Natural killer cell (primary cell): ENCODE measurements around the gene METTL9. TPM values are rescaled to one million over a fixed set of nuclear protein-coding genes. Genes with fewer than 3 reads are reported as not detected.
"Not testable (repeated sequence)": the region's sequence is repeated elsewhere in the genome, so short reads cannot be mapped to it uniquely, and the experiment has no call there.

Experiments
- ATAC-seq, 3 donors: fragments of 150-1000 bp in 2 of 3; fragments of 200-7000 bp in 1 of 3; cut with Tn5 transposase; 1 replicate in 1 of 3; 2 replicates in 2 of 3; pipeline ENCODE4 v1.10.0; 2021; ENCODE audit warnings: mild to moderate bottlenecking in 2 of 3, moderate library complexity in 2 of 3
- DNase-seq, 2 donors: peaks; one replicate each; pipeline versions ENCODE4 v3.0.0 to v3.0.0-alpha.2; 2013 to 2021; ENCODE audit warnings: mixed read lengths in 1 of 2
- H3K27ac ChIP-seq: one replicate; pipeline ENCODE4 v1.5.1; 2013; ENCODE audit warnings: mild to moderate bottlenecking, low read length
- H3K27me3 ChIP-seq: one replicate; pipeline ENCODE4 v1.6.1; 2013; ENCODE audit warnings: low read length; ENCODE audit not compliant: control insufficient read depth, insufficient read depth
- H3K36me3 ChIP-seq: one replicate; pipeline ENCODE4 v1.6.1; 2013; ENCODE audit warnings: low read length; ENCODE audit not compliant: control insufficient read depth, insufficient read depth
- H3K4me1 ChIP-seq: one replicate; pipeline ENCODE4 v1.6.1; 2013; ENCODE audit warnings: low read length; ENCODE audit not compliant: control insufficient read depth, insufficient read depth
- H3K4me3 ChIP-seq: one replicate; pipeline ENCODE4 v1.5.1; 2013; ENCODE audit warnings: low read length
- H3K9me3 ChIP-seq: one replicate; pipeline ENCODE4 v1.6.1; 2013; ENCODE audit warnings: low read length; ENCODE audit not compliant: control insufficient read depth, insufficient read depth
- H3K27ac Mint-ChIP-seq, 2 donors: one replicate each; pipeline ENCODE4 v1.8.0; 2022; ENCODE audit warnings: mild to moderate bottlenecking in 2 of 2, mixed read lengths in 2 of 2, moderate library complexity in 1 of 2
- H3K27me3 Mint-ChIP-seq, 2 donors: one replicate each; pipeline ENCODE4 v1.8.0; 2022; ENCODE audit warnings: low read depth in 2 of 2, mixed read lengths in 2 of 2
- H3K36me3 Mint-ChIP-seq: one replicate; pipeline ENCODE4 v1.8.0; 2022; ENCODE audit warnings: mixed read lengths
- H3K4me1 Mint-ChIP-seq, 2 donors: one replicate each; pipeline ENCODE4 v1.8.0; 2022; ENCODE audit warnings: mixed read lengths in 2 of 2
- H3K4me3 Mint-ChIP-seq: one replicate; pipeline ENCODE4 v1.8.0; 2022; ENCODE audit warnings: mild to moderate bottlenecking, moderate library complexity, mixed read lengths
- H3K9me3 Mint-ChIP-seq, 2 donors: one replicate each; pipeline ENCODE4 v1.8.0; 2022; ENCODE audit warnings: mixed read lengths in 2 of 2
- WGBS: methylation state at CpG from one replicate; pipeline ENCODE4 v1.1.7; 2013; ENCODE audit warnings: missing lambda C conversion rate; ENCODE audit not compliant: insufficient coverage; 5-methylcytosine and 5-hydroxymethylcytosine counted together
- intact Hi-C: fragments of 100-400 bp; cut with micrococcal nuclease; formaldehyde crosslinking; loops from one replicate; pipeline ENCODE4 v1.14.2; 2022
- total RNA-seq, 4 donors: library from RNA; stranded (reverse); fragments of 120-200 nt in 1 of 4; gene quantifications; one replicate each; pipeline versions ENCODE4 v1.2.3 to v1.2.4, GENCODE V29; 2013 to 2022
- TF ChIP-seq, protein P1 (sequence below): fragments of 200-600 bp; IDR thresholded peaks from one replicate; pipeline ENCODE4 v1.8.0; 2022; ENCODE audit warnings: antibody characterized with exemption

The METTL9 gene
- total RNA-seq, 3 donors from 2014 or later (not counting 1 experiment from before 2014, with no cell fraction given), result 73.1 to 110 (median 85.1) TPM

DNA sequence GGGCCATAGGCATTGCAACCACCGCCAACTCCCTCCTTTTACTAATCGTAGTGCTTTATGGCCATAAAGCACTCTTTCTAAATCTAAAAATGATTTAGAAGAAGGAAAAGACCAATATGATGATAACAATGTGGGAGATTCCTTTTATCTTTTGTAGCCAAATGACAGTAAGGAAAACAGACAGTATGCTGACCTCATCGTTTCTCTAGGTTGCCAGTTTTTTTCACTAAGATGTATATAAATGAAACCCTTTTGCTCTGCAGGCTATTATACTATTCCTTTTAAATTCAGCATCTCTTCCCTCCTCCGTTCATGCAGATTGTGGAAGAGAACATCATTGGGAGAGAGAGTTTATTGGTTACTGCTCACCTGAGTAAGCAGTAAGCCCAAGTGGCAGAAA is 89.7 kb downstream of the METTL9 start:
- Histone ChIP-seq H3K4me1 (no peaks in the 10 kb centered on the region), H3K9me3 (no peaks in the 10 kb centered on the region), H3K36me3 (no peaks in the 10 kb centered on the region), H3K4me3 (no peak overlapping the region), H3K27ac (no peak overlapping the region), H3K27me3 (no peaks in the 10 kb centered on the region)
- intact Hi-C loops, result no loop called here
- Mint-ChIP-seq H3K27ac (no peak overlapping the region), H3K9me3 (no peaks in the 10 kb centered on the region), H3K36me3 (no peaks in the 10 kb centered on the region), H3K4me3 (no peak overlapping the region), H3K4me1 (peaks cover 0 to 4% of the 10 kb centered on the region in 2 donors), H3K27me3 (peaks cover 10 to 13% of the 10 kb centered on the region in 2 donors)
- ATAC-seq (no peak), DNase-seq (no peak)
- WGBS, result 78% methylated on average over 1 of the region's 4 CpGs
- TF ChIP-seq, protein P1, sequence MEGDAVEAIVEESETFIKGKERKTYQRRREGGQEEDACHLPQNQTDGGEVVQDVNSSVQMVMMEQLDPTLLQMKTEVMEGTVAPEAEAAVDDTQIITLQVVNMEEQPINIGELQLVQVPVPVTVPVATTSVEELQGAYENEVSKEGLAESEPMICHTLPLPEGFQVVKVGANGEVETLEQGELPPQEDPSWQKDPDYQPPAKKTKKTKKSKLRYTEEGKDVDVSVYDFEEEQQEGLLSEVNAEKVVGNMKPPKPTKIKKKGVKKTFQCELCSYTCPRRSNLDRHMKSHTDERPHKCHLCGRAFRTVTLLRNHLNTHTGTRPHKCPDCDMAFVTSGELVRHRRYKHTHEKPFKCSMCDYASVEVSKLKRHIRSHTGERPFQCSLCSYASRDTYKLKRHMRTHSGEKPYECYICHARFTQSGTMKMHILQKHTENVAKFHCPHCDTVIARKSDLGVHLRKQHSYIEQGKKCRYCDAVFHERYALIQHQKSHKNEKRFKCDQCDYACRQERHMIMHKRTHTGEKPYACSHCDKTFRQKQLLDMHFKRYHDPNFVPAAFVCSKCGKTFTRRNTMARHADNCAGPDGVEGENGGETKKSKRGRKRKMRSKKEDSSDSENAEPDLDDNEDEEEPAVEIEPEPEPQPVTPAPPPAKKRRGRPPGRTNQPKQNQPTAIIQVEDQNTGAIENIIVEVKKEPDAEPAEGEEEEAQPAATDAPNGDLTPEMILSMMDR, result no peak

DNA sequence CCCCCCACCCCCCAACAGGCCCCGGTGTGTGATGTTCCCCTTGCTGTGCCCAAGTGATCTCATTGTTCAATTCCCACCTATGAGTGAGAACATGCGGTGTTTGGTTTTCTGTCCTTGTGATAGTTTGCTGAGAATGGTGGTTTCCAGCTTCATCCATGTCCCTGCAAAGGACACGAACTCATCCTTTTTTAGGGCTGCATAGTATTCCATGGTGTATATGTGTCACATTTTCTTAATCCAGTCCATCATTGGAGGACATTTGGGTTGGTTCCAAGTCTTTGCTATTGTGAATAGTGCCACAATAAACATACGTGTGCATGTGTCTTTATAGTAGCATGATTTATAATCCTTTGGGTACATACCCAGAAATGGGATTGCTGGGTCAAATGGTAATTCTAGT is 91.6 kb downstream of the METTL9 start:
- ATAC-seq, H3K27ac Mint-ChIP-seq: not testable (repeated sequence)

DNA sequence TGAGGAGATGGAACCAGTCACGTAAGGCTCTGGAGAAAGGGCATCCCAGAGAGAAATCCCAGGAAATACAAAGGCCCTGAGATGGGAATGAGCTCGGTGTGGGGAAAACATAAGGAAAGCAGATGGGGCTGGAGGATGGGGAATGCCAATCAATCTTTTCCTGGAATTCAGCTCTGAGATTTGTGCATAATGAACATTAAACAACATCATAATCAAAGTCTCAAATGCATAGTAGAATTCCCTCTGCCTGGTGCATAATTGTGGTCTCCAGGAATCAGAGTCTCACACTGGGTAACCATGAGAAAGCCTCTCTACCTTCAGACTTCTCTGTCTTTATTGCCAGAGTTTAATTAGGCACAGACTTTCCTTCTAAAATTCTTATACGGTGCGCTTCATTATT is 95.2 kb downstream of the METTL9 start:
- H3K27ac Mint-ChIP-seq, result no peak overlapping the region
- intact Hi-C loops, result no loop called here

More for the DNA sequence above, 91.6 kb downstream of the METTL9 start:
- H3K27me3 ChIP-seq, H3K36me3 Mint-ChIP-seq, H3K4me3 ChIP-seq, H3K4me1 Mint-ChIP-seq, DNase-seq, H3K36me3 ChIP-seq, H3K4me1 ChIP-seq, H3K9me3 ChIP-seq, intact Hi-C loops, H3K9me3 Mint-ChIP-seq, H3K4me3 Mint-ChIP-seq, H3K27ac ChIP-seq: not testable (repeated sequence)
- WGBS, result 60% methylated on average over 2 of the region's 4 CpGs
- H3K27me3 Mint-ChIP-seq, result peaks cover 10 to 13% of the 10 kb centered on the region in 2 donors

DNA sequence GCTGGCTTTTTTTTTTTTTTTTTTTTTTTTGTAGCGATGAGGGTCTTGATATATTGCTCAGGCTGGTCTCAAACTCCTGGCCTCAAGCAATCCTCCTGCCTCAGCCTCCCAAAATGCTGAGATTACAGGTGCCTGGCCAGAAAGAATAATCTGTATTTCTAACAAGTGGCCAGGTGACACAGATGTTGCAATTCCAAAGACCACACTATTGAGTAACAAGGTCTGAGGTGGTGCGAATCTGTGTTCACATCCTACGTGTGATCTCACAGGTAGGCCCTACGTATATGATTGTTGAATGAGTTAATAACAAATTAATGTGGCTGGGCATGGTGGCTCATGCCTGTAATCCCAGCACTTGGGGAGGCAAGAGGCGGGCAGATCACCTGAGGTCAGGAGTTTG is 97.7 kb downstream of the METTL9 start:
- H3K4me1 Mint-ChIP-seq, result no peaks in the 10 kb centered on the region
- H3K27ac ChIP-seq, result no peak overlapping the region
- no peaks in the 10 kb centered on the region for H3K36me3 Mint-ChIP-seq
- no peaks in the 10 kb centered on the region for H3K4me1 ChIP-seq
- ATAC-seq (no peak), DNase-seq (no peak)
- peaks cover 0 to 9% of the 10 kb centered on the region in 2 donors for H3K27me3 Mint-ChIP-seq
- H3K27ac Mint-ChIP-seq, result no peak overlapping the region
- 94% methylated on average over 4 of the region's 5 CpGs for WGBS
- H3K27me3 ChIP-seq, result no peaks in the 10 kb centered on the region
- no peaks in the 10 kb centered on the region for H3K9me3 Mint-ChIP-seq
- no peak overlapping the region for H3K4me3 Mint-ChIP-seq
- no peaks in the 10 kb centered on the region for H3K36me3 ChIP-seq
- TF ChIP-seq, protein P1, result no peak
- no peak overlapping the region for H3K4me3 ChIP-seq
- H3K9me3 ChIP-seq, result no peaks in the 10 kb centered on the region
- intact Hi-C loops, result no loop called here

More for the DNA sequence above, 95.2 kb downstream of the METTL9 start:
- Mint-ChIP-seq H3K36me3 (no peaks in the 10 kb centered on the region), H3K4me1 (no peaks in the 10 kb centered on the region), H3K9me3 (no peaks in the 10 kb centered on the region), H3K27me3 (peaks cover 12% of the 10 kb centered on the region in 2 donors), H3K4me3 (no peak overlapping the region)
- TF ChIP-seq, protein P1, result no peak
- no peaks in the 10 kb centered on the region for H3K36me3 ChIP-seq
- 91% methylated on average over 2 of the region's 4 CpGs for WGBS
- no peaks in the 10 kb centered on the region for H3K9me3 ChIP-seq
- no peaks in the 10 kb centered on the region for H3K27me3 ChIP-seq
- H3K27ac ChIP-seq, result no peak overlapping the region
- no peaks in the 10 kb centered on the region for H3K4me1 ChIP-seq
- DNase-seq (no peak), ATAC-seq (no peak)
- H3K4me3 ChIP-seq, result no peak overlapping the region
